BE2C (cell line): ENCODE measurements around the gene WBP1L.
A peak's percentile ranks its signal among the peaks of the same experiment; 100 is the strongest.

Experiments
- DNase-seq: peaks from one replicate; pipeline ENCODE4 v3.0.0-alpha.2; 2020
- H3K27me3 ChIP-seq: fragments of 250-450 bp; sonication (Bioruptor Pico); 2 replicates; pipeline ENCODE4 v1.5.1; 2020; ENCODE audit warnings: mild to moderate bottlenecking
- H3K36me3 ChIP-seq: fragments of 250-450 bp; sonication (Bioruptor Pico); 2 replicates; pipeline ENCODE4 v1.5.1; 2020; ENCODE audit warnings: mild to moderate bottlenecking
- H3K4me1 ChIP-seq: fragments of 250-450 bp; sonication (Bioruptor Pico); 2 replicates; pipeline ENCODE4 v1.5.1; 2020
- H3K4me3 ChIP-seq: 2 replicates; pipeline ENCODE4 v1.5.1; 2011; ENCODE audit warnings: low read depth, low read length
- H3K9me3 ChIP-seq: fragments of 250-450 bp; sonication (Bioruptor Pico); 2 replicates; pipeline ENCODE4 v1.5.1; 2020
- CTCF ChIP-seq: IDR thresholded peaks from 2 replicates; pipeline ENCODE4 v1.5.1; 2012; ENCODE audit warnings: mild to moderate bottlenecking, low read depth, low read length

WBP1L gene

GRCh38 chr10:102775201-102775934 lies 31.6 kb downstream of the WBP1L start:
- Histone ChIP-seq H3K4me1 (peaks cover 11% of the 10 kb centered on the region), H3K4me3 (peak overlapping the region; percentile 6; the same call in 1 of the 2 replicates)

GRCh38 chr10:102775935-102776669 lies 32.4 kb downstream of the WBP1L start:
- peak overlapping the region; percentile 6; the same call in 1 of the 2 replicates for H3K4me3 ChIP-seq

More at GRCh38 chr10:102775201-102775934, 31.6 kb downstream of the WBP1L start:
- no peaks in the 10 kb centered on the region for H3K27me3 ChIP-seq
- no peaks in the 10 kb centered on the region for H3K36me3 ChIP-seq
- no peak for DNase-seq
- no peaks in the 10 kb centered on the region for H3K9me3 ChIP-seq
- TF ChIP-seq CTCF: no peak

GRCh38 chr10:102776779-102777456 lies 33.2 kb downstream of the WBP1L start:
- H3K27me3 ChIP-seq: no peaks in the 10 kb centered on the region
- H3K4me1 ChIP-seq: peaks cover 6% of the 10 kb centered on the region
- TF ChIP-seq CTCF: no peak
- no peaks in the 10 kb centered on the region for H3K36me3 ChIP-seq
- H3K4me3 ChIP-seq: no peak overlapping the region
- no peak for DNase-seq
- H3K9me3 ChIP-seq: no peaks in the 10 kb centered on the region

More at GRCh38 chr10:102775935-102776669, 32.4 kb downstream of the WBP1L start:
- DNase-seq: peak; percentile 66
- no peak for TF ChIP-seq CTCF
- Histone ChIP-seq H3K9me3 (no peaks in the 10 kb centered on the region), H3K4me1 (peaks cover 6% of the 10 kb centered on the region), H3K27me3 (no peaks in the 10 kb centered on the region), H3K36me3 (no peaks in the 10 kb centered on the region)

- no peak for TF ChIP-seq CTCF
- Histone ChIP-seq H3K4me1 (peaks cover 6% of the 10 kb centered on the region), H3K27me3 (no peaks in the 10 kb centered on the region), H3K4me3 (no peak overlapping the region), H3K36me3 (no peaks in the 10 kb centered on the region), H3K9me3 (no peaks in the 10 kb centered on the region)
- no peak for DNase-seq
Measured at GRCh38 chr10:102777711-102778453, 34.1 kb downstream of the WBP1L start.

GRCh38 chr10:102778781-102779180 lies 35.0 kb downstream of the WBP1L start:
- no peak for DNase-seq
- no peaks in the 10 kb centered on the region for H3K9me3 ChIP-seq
- H3K4me1 ChIP-seq: peaks cover 6% of the 10 kb centered on the region
- TF ChIP-seq CTCF: no peak
- no peaks in the 10 kb centered on the region for H3K27me3 ChIP-seq
- no peak overlapping the region for H3K4me3 ChIP-seq
- H3K36me3 ChIP-seq: no peaks in the 10 kb centered on the region
